Activated CD8-positive, alpha-beta T cell treated with anti-CD3 and anti-CD28 coated beads for 36 hours (primary cell): ENCODE measurements around the gene HMCN1. TPM values are rescaled to one million over a fixed set of nuclear protein-coding genes. Genes with fewer than 3 reads are reported as not detected.

Experiments used
- ATAC-seq: fragments of 200-7000 bp; cut with Tn5 transposase; one replicate; pipeline ENCODE4 v1.10.0; 2021; ENCODE audit warnings: mild to moderate bottlenecking, moderate library complexity
- CTCF ChIA-PET: fragments of 350-600 bp; sonication (Branson Sonifier 250); formaldehyde crosslinking; loops from one replicate; lab custom pipeline; 2021; ENCODE audit warnings: antibody characterized with exemption; lab: Charles Lee
- POLR2A ChIA-PET: fragments of 350-600 bp; sonication (Branson Sonifier 250); formaldehyde crosslinking; loops from one replicate; lab custom pipeline; 2021; ENCODE audit warnings: antibody characterized with exemption; lab: Charles Lee
- DNase-seq: peaks from one replicate; pipeline ENCODE4 v3.0.0-alpha.2; 2020
- H3K27ac Mint-ChIP-seq: one replicate; pipeline ENCODE4 v1.8.0; 2021; ENCODE audit warnings: mild to moderate bottlenecking, mixed read lengths
- H3K27me3 Mint-ChIP-seq: one replicate; pipeline ENCODE4 v1.8.0; 2021; ENCODE audit warnings: mixed read lengths
- H3K36me3 Mint-ChIP-seq: one replicate; pipeline ENCODE4 v1.8.0; 2021; ENCODE audit warnings: low read depth, mixed read lengths
- H3K4me1 Mint-ChIP-seq: one replicate; pipeline ENCODE4 v1.8.0; 2021; ENCODE audit warnings: low read depth, mixed read lengths
- H3K4me3 Mint-ChIP-seq: one replicate; pipeline ENCODE4 v1.8.0; 2021; ENCODE audit warnings: mild to moderate bottlenecking, moderate library complexity, mixed read lengths
- H3K9me3 Mint-ChIP-seq: one replicate; pipeline ENCODE4 v1.8.0; 2021; ENCODE audit warnings: mixed read lengths
- intact Hi-C: fragments of 100-400 bp; cut with micrococcal nuclease; formaldehyde crosslinking; loops from one replicate; pipeline ENCODE4 v1.10.0; 2022
- total RNA-seq, 2 experiments: library from RNA; stranded (reverse); gene quantifications; one replicate each; pipeline ENCODE4 v1.2.3, GENCODE V29; 2021
- TF ChIP-seq, protein P1 (sequence below): fragments of 200-600 bp; IDR thresholded peaks from one replicate; pipeline ENCODE4 v1.8.0; 2022; ENCODE audit warnings: antibody characterized with exemption, mild to moderate bottlenecking

Gene HMCN1
- total RNA-seq, 2 experiments from 2014 or later: not detected

DNA sequence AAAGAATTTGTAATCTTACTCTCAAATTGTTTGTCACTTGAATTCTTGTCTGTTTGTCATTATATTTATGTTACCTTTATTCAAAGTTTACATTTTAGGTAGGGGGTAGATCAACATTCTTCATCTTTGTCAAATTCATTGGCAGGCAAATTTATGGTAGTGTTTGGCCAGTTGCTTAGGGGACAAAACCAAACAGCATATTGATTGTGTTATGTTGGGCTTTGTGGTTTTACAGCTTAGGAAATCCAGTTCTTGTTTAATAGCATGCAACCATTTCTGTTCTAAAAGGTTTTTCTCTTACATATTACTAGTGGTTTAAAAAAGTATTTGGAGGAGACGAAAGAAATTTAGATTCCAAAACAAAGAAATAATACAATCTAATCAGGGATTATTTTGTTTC is 91.4 kb downstream of the HMCN1 start:
- ATAC-seq: no peak
- ChIA-PET CTCF (no interaction called here), POLR2A (no interaction called here)
- Mint-ChIP-seq H3K36me3 (no peaks in the 10 kb centered on the region), H3K4me1 (no peaks in the 10 kb centered on the region), H3K4me3 (no peak overlapping the region), H3K9me3 (no peaks in the 10 kb centered on the region), H3K27ac (no peak overlapping the region), H3K27me3 (peaks cover 10% of the 10 kb centered on the region)
- TF ChIP-seq, protein P1, sequence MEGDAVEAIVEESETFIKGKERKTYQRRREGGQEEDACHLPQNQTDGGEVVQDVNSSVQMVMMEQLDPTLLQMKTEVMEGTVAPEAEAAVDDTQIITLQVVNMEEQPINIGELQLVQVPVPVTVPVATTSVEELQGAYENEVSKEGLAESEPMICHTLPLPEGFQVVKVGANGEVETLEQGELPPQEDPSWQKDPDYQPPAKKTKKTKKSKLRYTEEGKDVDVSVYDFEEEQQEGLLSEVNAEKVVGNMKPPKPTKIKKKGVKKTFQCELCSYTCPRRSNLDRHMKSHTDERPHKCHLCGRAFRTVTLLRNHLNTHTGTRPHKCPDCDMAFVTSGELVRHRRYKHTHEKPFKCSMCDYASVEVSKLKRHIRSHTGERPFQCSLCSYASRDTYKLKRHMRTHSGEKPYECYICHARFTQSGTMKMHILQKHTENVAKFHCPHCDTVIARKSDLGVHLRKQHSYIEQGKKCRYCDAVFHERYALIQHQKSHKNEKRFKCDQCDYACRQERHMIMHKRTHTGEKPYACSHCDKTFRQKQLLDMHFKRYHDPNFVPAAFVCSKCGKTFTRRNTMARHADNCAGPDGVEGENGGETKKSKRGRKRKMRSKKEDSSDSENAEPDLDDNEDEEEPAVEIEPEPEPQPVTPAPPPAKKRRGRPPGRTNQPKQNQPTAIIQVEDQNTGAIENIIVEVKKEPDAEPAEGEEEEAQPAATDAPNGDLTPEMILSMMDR: no peak
- intact Hi-C loops: no loop called here
- DNase-seq: no peak

DNA sequence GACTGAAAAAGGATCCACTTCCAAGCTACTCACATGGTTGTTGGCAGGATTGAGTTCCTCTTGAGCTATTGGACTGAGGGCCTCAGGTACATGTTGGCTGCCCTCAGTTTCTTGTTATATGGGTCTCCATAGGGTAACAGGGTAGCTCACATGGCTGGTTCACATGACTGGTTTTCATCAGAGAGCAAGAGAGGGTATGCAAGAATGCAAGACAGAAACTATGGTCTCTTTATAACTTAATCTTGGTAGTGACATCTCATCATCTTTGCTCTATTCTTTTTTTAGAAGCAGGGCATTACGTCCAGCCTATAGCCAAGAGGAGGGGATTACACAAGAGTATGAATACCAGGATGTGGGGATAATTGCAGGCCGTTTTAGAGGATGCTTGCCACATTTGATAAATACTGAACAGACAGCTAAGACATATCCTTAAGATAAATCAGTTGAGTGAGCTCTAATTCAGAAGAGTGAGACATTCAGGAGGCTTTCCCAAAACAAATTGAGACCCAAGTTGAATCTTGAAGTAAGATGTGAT is 100.2 kb downstream of the HMCN1 start:
- POLR2A ChIA-PET: no interaction called here
- Mint-ChIP-seq H3K27me3 (peaks cover 9% of the 10 kb centered on the region), H3K9me3 (no peaks in the 10 kb centered on the region), H3K36me3 (no peaks in the 10 kb centered on the region), H3K4me1 (no peaks in the 10 kb centered on the region), H3K27ac (no peak overlapping the region), H3K4me3 (no peak overlapping the region)
- DNase-seq (no peak), ATAC-seq (no peak)
- intact Hi-C loops: no loop called here
- CTCF ChIA-PET: no interaction called here
- TF ChIP-seq, protein P1: no peak

DNA sequence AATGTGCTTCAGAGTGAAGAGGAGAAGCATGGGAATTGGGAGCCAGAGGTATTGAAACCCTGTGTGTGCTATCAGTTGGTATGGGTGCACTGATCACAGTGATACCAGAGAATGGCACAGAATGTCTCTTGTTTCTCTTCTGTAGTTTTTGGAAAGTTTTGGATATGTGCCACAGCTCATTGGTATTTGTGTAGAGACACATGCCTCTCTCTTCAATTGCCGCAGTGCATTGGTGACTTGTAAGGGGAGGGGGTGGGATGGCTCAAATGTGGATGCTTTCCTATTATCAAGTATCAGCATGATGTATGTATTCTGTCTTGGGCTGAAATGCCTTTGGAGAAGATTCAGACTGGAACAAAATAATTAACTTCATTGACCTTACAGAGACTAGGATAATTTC is 101.0 kb downstream of the HMCN1 start:
- peaks cover 2% of the 10 kb centered on the region for H3K27me3 Mint-ChIP-seq
- TF ChIP-seq, protein P1: no peak
- no peak for DNase-seq
- no peak overlapping the region for H3K27ac Mint-ChIP-seq
- intact Hi-C loops: no loop called here
- H3K4me1 Mint-ChIP-seq: no peaks in the 10 kb centered on the region
- H3K36me3 Mint-ChIP-seq: no peaks in the 10 kb centered on the region
- CTCF ChIA-PET: no interaction called here
- POLR2A ChIA-PET: no interaction called here
- H3K4me3 Mint-ChIP-seq: no peak overlapping the region
- ATAC-seq: no peak
- no peaks in the 10 kb centered on the region for H3K9me3 Mint-ChIP-seq

- no peaks in the 10 kb centered on the region for H3K27me3 Mint-ChIP-seq
- no peak overlapping the region for H3K4me3 Mint-ChIP-seq
- DNase-seq (no peak), ATAC-seq (no peak)
- TF ChIP-seq, protein P1: no peak
- no peaks in the 10 kb centered on the region for H3K36me3 Mint-ChIP-seq
- ChIA-PET POLR2A (no interaction called here), CTCF (no interaction called here)
- no peaks in the 10 kb centered on the region for H3K9me3 Mint-ChIP-seq
- H3K27ac Mint-ChIP-seq: no peak overlapping the region
- no peaks in the 10 kb centered on the region for H3K4me1 Mint-ChIP-seq
- intact Hi-C loops: no loop called here
Measured at GRCh38 chr1:185837711-185838110, 103.5 kb downstream of the HMCN1 start.

DNA sequence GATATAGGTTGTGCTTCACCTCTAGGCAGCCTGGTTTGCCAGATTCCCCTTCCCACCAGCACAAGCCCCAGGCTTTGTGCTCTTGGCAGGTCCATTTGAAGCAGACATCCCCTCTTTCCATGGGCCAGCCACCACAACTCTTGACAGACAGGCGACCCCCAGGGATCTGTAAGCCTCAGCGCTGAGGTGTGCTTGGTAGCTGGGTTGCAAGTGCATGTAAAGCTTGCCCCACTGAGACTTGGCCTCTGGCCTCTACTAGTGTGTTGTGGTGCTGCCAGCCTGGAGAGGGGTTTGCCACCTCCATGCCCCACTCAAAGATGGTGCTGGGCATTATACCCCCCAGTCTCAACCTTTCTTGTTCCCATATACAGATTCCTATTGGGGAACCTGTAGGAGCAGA is 103.9 kb downstream of the HMCN1 start:
- no peak overlapping the region for H3K27ac Mint-ChIP-seq
- TF ChIP-seq, protein P1: no peak
- H3K9me3 Mint-ChIP-seq: no peaks in the 10 kb centered on the region
- no peaks in the 10 kb centered on the region for H3K4me1 Mint-ChIP-seq
- ChIA-PET POLR2A (no interaction called here), CTCF (no interaction called here)
- intact Hi-C loops: no loop called here
- H3K36me3 Mint-ChIP-seq: no peaks in the 10 kb centered on the region
- no peak overlapping the region for H3K4me3 Mint-ChIP-seq
- no peaks in the 10 kb centered on the region for H3K27me3 Mint-ChIP-seq
- DNase-seq (no peak), ATAC-seq (no peak)
